Measurements from ENCODE around the gene WWOX.

DNA sequence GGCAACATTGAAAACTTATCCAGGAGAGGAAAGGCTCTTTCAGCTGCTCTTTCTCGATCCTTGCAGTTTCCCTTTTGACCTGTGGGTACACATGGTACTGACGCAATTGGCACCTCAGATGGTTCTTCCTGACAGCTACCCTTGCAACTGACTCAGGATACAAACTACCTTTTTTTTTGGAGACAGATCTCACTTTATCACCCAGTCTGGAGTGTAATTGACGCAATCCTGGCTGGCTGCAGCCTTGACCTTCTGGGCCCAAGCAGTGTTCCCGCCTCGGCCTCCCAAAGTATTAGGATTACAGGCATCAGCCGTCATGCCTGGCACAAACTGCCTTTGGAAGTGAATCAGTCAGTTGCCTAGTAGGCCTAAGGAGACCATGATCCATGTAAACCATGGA is 607.2 kb downstream of the WWOX start:
- TF ChIP-seq, protein P1, sequence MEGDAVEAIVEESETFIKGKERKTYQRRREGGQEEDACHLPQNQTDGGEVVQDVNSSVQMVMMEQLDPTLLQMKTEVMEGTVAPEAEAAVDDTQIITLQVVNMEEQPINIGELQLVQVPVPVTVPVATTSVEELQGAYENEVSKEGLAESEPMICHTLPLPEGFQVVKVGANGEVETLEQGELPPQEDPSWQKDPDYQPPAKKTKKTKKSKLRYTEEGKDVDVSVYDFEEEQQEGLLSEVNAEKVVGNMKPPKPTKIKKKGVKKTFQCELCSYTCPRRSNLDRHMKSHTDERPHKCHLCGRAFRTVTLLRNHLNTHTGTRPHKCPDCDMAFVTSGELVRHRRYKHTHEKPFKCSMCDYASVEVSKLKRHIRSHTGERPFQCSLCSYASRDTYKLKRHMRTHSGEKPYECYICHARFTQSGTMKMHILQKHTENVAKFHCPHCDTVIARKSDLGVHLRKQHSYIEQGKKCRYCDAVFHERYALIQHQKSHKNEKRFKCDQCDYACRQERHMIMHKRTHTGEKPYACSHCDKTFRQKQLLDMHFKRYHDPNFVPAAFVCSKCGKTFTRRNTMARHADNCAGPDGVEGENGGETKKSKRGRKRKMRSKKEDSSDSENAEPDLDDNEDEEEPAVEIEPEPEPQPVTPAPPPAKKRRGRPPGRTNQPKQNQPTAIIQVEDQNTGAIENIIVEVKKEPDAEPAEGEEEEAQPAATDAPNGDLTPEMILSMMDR (conservative IDR thresholded peaks at IDR 0.05; ENCODE audit: low read depth, low read length), result no peak
- TF ChIP-seq EZH2 (IDR thresholded peaks at IDR 0.05; ENCODE audit: borderline replicate concordance, low read depth, low read length, poor library complexity, severe bottlenecking), result no peak

Measured in A673 (cell line).